ENCODE data around the gene CUL9.

- TF ChIP-seq CTCF (conservative IDR thresholded peaks at IDR 0.05; ENCODE audit: low read length) (no peak), EZH2phosphoT487 (IDR thresholded peaks at IDR 0.05; ENCODE audit: borderline replicate concordance, low read depth, low read length) (no peak)
Measured at GRCh38 chr6:43239054-43239453, 57.1 kb downstream of the CUL9 start.
